Measurements from ENCODE around the gene GRIK1. TPM values are rescaled to one million over a fixed set of nuclear protein-coding genes. Genes with fewer than 3 reads are reported as not detected.

GRIK1 gene
- total and polyA plus RNA-seq, 2 experiments from 2014 or later, result not detected

- Histone ChIP-seq H2AFZ (no peak overlapping the region), H3K4me3 (no peak overlapping the region), H4K20me1 (ENCODE audit: insufficient read depth) (no peaks in the 10 kb centered on the region), H3K27me3 (replicated peaks; ENCODE audit: insufficient read depth) (no peaks in the 10 kb centered on the region), H3K36me3 (ENCODE audit: low read depth) (no peaks in the 10 kb centered on the region), H3K9me3 (ENCODE audit: low read depth) (no peaks in the 10 kb centered on the region), H3F3A (ENCODE audit: insufficient read depth) (no peaks in the 10 kb centered on the region), H3K4me2 (ENCODE audit: unreplicated experiment) (no peak overlapping the region), H3K27ac (no peak overlapping the region), H3K4me1 (ENCODE audit: insufficient read depth) (no peaks in the 10 kb centered on the region), H3K9ac (no peak overlapping the region), H3K79me2 (ENCODE audit: insufficient read depth) (no peaks in the 10 kb centered on the region), H3K9me2 (ENCODE audit: insufficient read depth) (no peaks in the 10 kb centered on the region)
- no peak for DNase-seq
- TF ChIP-seq EZH2 (IDR thresholded peaks at IDR 0.05; ENCODE audit: insufficient read depth, poor library complexity, severe bottlenecking) (no peak), EZH2phosphoT487 (IDR thresholded peaks at IDR 0.05; ENCODE audit: insufficient read depth, low read depth) (no peak)
- in situ Hi-C loops (cut with MboI), result no loop called here
- WGBS, 2 experiments (ENCODE audit: low coverage in 1 of 2, low lambda C conversion rate in 2 of 2, missing lambda C conversion rate in 2 of 2), result 76 to 85% methylated on average over 2 to 3 of the region's 3 CpGs
These were observed 229.3 kb downstream of the GRIK1 start for GRCh38 chr21:29710498-29710897.

GRCh38 chr21:29708401-29708800 lies 231.4 kb downstream of the GRIK1 start:
- DNase-seq, result no peak
- no peak overlapping the region for H3K27ac ChIP-seq
- in situ Hi-C loops (cut with MboI), result no loop called here
- TF ChIP-seq EZH2 (IDR thresholded peaks at IDR 0.05; ENCODE audit: insufficient read depth, poor library complexity, severe bottlenecking) (no peak), EZH2phosphoT487 (IDR thresholded peaks at IDR 0.05; ENCODE audit: insufficient read depth, low read depth) (no peak)
- H3K4me1 ChIP-seq (ENCODE audit: insufficient read depth), result no peaks in the 10 kb centered on the region
- no peak overlapping the region for H3K9ac ChIP-seq
- H3K9me3 ChIP-seq (ENCODE audit: low read depth), result no peaks in the 10 kb centered on the region
- no peak overlapping the region for H2AFZ ChIP-seq
- no peaks in the 10 kb centered on the region for H3K27me3 ChIP-seq (replicated peaks; ENCODE audit: insufficient read depth)
- no peaks in the 10 kb centered on the region for H3K79me2 ChIP-seq (ENCODE audit: insufficient read depth)
- H3F3A ChIP-seq (ENCODE audit: insufficient read depth), result no peaks in the 10 kb centered on the region
- H3K9me2 ChIP-seq (ENCODE audit: insufficient read depth), result no peaks in the 10 kb centered on the region
- H4K20me1 ChIP-seq (ENCODE audit: insufficient read depth), result no peaks in the 10 kb centered on the region
- no peak overlapping the region for H3K4me2 ChIP-seq (ENCODE audit: unreplicated experiment)
- no peaks in the 10 kb centered on the region for H3K36me3 ChIP-seq (ENCODE audit: low read depth)
- WGBS, 2 experiments (ENCODE audit: low coverage in 1 of 2, low lambda C conversion rate in 2 of 2, missing lambda C conversion rate in 2 of 2), result 78 to 81% methylated on average over 4 of the region's 4 CpGs
- no peak overlapping the region for H3K4me3 ChIP-seq

- no peak for TF ChIP-seq EZH2phosphoT487 (IDR thresholded peaks at IDR 0.05; ENCODE audit: insufficient read depth, low read depth)
- TF ChIP-seq EZH2 (IDR thresholded peaks at IDR 0.05; ENCODE audit: insufficient read depth, poor library complexity, severe bottlenecking), result no peak
- Histone ChIP-seq H3K9ac (no peak overlapping the region), H3K27ac (no peak overlapping the region), H3K79me2 (ENCODE audit: insufficient read depth) (no peaks in the 10 kb centered on the region), H4K20me1 (ENCODE audit: insufficient read depth) (no peaks in the 10 kb centered on the region), H3K4me3 (no peak overlapping the region), H3K9me2 (ENCODE audit: insufficient read depth) (no peaks in the 10 kb centered on the region), H3K9me3 (ENCODE audit: low read depth) (no peaks in the 10 kb centered on the region), H3K36me3 (ENCODE audit: low read depth) (no peaks in the 10 kb centered on the region), H3F3A (ENCODE audit: insufficient read depth) (no peaks in the 10 kb centered on the region), H3K4me1 (ENCODE audit: insufficient read depth) (no peaks in the 10 kb centered on the region), H3K4me2 (ENCODE audit: unreplicated experiment) (no peak overlapping the region), H3K27me3 (replicated peaks; ENCODE audit: insufficient read depth) (no peaks in the 10 kb centered on the region), H2AFZ (no peak overlapping the region)
- WGBS, 2 experiments (ENCODE audit: low coverage in 1 of 2, low lambda C conversion rate in 2 of 2, missing lambda C conversion rate in 2 of 2), result 32 to 36% methylated on average over 1 of the region's 1 CpG
- DNase-seq, result peak; percentile 4
- in situ Hi-C loops (cut with MboI), result no loop called here
These were observed 235.1 kb downstream of the GRIK1 start for GRCh38 chr21:29704719-29705118.

- no peak overlapping the region for H3K27ac ChIP-seq
- in situ Hi-C loops (cut with MboI), result no loop called here
- WGBS, 2 experiments (ENCODE audit: low coverage in 1 of 2, low lambda C conversion rate in 2 of 2, missing lambda C conversion rate in 2 of 2), result 62 to 69% methylated on average over 5 of the region's 5 CpGs
- H3F3A ChIP-seq (ENCODE audit: insufficient read depth), result no peaks in the 10 kb centered on the region
- H3K79me2 ChIP-seq (ENCODE audit: insufficient read depth), result no peaks in the 10 kb centered on the region
- TF ChIP-seq EZH2phosphoT487 (IDR thresholded peaks at IDR 0.05; ENCODE audit: insufficient read depth, low read depth) (no peak), EZH2 (IDR thresholded peaks at IDR 0.05; ENCODE audit: insufficient read depth, poor library complexity, severe bottlenecking) (no peak)
- H3K27me3 ChIP-seq (replicated peaks; ENCODE audit: insufficient read depth), result no peaks in the 10 kb centered on the region
- H3K4me3 ChIP-seq, result no peak overlapping the region
- no peak for DNase-seq
- H3K36me3 ChIP-seq (ENCODE audit: low read depth), result no peaks in the 10 kb centered on the region
- H3K9ac ChIP-seq, result no peak overlapping the region
- no peaks in the 10 kb centered on the region for H4K20me1 ChIP-seq (ENCODE audit: insufficient read depth)
- H3K4me1 ChIP-seq (ENCODE audit: insufficient read depth), result no peaks in the 10 kb centered on the region
- H3K9me3 ChIP-seq (ENCODE audit: low read depth), result no peaks in the 10 kb centered on the region
- no peaks in the 10 kb centered on the region for H3K9me2 ChIP-seq (ENCODE audit: insufficient read depth)
- no peak overlapping the region for H3K4me2 ChIP-seq (ENCODE audit: unreplicated experiment)
- no peak overlapping the region for H2AFZ ChIP-seq
These were observed 238.1 kb downstream of the GRIK1 start for GRCh38 chr21:29701676-29702075.
